Measurements from ENCODE around the gene MRPL38. TPM values are rescaled to one million over a fixed set of nuclear protein-coding genes. Genes with fewer than 3 reads are reported as not detected.

Gene MRPL38
- polyA plus RNA-seq, 1 of the 3 experiments (the other 2 are of a cell fraction): 93.9 TPM

DNA sequence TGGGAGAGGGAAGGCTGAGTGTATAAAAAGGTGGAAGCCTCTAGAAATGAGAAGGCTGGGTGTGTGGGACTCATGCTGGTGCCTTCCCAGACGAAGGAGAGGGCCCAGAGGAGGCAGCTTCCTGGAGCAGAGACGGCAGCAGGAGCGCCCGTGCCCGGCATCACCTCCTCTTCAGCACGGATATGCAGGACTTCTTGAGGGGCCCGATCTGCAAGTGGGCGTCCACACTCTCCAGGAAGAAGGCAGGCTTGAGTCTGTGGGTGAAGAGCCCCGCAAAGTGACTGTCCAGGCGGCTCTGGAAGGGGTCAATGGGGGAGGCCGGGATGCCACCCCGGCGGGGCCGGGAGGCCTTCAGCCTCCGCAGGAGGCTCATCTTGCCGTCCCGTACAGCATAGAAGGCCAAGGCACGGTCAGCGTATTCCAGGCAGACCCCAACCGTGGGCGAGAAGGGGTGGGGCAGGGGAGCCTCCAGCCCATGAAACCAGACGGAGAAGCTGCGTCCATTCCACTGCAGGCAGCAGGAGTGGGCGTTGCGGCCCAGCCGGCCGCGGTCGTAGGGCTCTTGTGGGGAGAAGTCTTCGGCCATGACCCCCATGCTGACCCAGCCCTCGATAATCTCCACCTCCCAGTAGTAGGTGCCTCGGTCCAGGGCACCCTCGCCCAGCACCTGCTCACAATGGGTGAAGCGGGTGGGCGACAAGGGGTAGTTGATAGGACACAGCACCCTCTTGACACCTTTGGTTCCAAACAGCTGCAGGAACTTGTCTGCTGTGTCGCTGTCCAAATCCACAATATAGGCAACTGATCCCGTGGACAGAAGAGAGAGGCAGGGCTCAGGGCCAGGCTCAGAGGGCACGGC lies 30.1 kb downstream of the MRPL38 start:
- Histone ChIP-seq H3K36me3 (replicated peaks in 1 of 2; ENCODE audit: control insufficient read depth in 1 of 2, insufficient read depth in 2 of 2, low read length in 1 of 2) (no peaks in the 10 kb centered on the region), H3F3A (replicated peaks; ENCODE audit: insufficient read depth) (peaks cover 28% of the 10 kb centered on the region), H3K27ac (ENCODE audit: low read depth in 2 of 2, low read length in 1 of 2) (no peak overlapping the region), H3K27me3 (ENCODE audit: insufficient read depth) (no peaks in the 10 kb centered on the region), H3K9me2 (no peaks in the 10 kb centered on the region), H3K4me1 (ENCODE audit: control insufficient read depth in 1 of 2, insufficient read depth in 2 of 2, low read depth in 1 of 2, low read length in 1 of 2) (peaks cover 32 to 36% of the 10 kb centered on the region in 2 experiments; a peak in 3 of 4 replicates), H2AFZ (ENCODE audit: low read depth) (no peak overlapping the region), H3K9ac (no peak overlapping the region), H3K79me2 (ENCODE audit: insufficient read depth) (no peaks in the 10 kb centered on the region), H4K20me1 (ENCODE audit: insufficient read depth) (no peaks in the 10 kb centered on the region; the same call in 1 of the 2 replicates), H3K9me3 (no peaks in the 10 kb centered on the region), H3K4me2 (0 out of 2 replicates have a peak overlapping the region, but pooled peaks have one; percentile 76), H3K4me3 (ENCODE audit: low read depth in 2 of 2, low read length in 1 of 2) (no peak overlapping the region)
- ChIA-PET POLR2A (interaction anchor here (1.2 to 1.6 kb wide), 3 partner anchors 17 to 95 kb away, joined by 3 to 5 read pairs (median 3); no protein-coding TSS in a partner anchor), CTCF (interaction anchor here (1.5 to 15.4 kb wide), 12 partner anchors 13 to 131 kb away, joined by 3 to 214 read pairs (median 6); partner anchors contain the start of genes CDK3, MRPL38, TRIM65 and WBP2)
- 97% methylated on average over 37 of the region's 38 CpGs for WGBS (ENCODE audit: low lambda C conversion rate)
- DNase-seq: peak; percentile 41
- TF ChIP-seq GATA2 (CRISPR knock-in tag; IDR thresholded peaks at IDR 0.05): no peak
- TF ChIP-seq, protein P1, sequence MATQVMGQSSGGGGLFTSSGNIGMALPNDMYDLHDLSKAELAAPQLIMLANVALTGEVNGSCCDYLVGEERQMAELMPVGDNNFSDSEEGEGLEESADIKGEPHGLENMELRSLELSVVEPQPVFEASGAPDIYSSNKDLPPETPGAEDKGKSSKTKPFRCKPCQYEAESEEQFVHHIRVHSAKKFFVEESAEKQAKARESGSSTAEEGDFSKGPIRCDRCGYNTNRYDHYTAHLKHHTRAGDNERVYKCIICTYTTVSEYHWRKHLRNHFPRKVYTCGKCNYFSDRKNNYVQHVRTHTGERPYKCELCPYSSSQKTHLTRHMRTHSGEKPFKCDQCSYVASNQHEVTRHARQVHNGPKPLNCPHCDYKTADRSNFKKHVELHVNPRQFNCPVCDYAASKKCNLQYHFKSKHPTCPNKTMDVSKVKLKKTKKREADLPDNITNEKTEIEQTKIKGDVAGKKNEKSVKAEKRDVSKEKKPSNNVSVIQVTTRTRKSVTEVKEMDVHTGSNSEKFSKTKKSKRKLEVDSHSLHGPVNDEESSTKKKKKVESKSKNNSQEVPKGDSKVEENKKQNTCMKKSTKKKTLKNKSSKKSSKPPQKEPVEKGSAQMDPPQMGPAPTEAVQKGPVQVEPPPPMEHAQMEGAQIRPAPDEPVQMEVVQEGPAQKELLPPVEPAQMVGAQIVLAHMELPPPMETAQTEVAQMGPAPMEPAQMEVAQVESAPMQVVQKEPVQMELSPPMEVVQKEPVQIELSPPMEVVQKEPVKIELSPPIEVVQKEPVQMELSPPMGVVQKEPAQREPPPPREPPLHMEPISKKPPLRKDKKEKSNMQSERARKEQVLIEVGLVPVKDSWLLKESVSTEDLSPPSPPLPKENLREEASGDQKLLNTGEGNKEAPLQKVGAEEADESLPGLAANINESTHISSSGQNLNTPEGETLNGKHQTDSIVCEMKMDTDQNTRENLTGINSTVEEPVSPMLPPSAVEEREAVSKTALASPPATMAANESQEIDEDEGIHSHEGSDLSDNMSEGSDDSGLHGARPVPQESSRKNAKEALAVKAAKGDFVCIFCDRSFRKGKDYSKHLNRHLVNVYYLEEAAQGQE (IDR thresholded peaks at IDR 0.05; ENCODE audit: low read depth, low read length): peak; percentile 78
- TF ChIP-seq NFIC (IDR thresholded peaks at IDR 0.05; ENCODE audit: borderline replicate concordance): no peak

DNA sequence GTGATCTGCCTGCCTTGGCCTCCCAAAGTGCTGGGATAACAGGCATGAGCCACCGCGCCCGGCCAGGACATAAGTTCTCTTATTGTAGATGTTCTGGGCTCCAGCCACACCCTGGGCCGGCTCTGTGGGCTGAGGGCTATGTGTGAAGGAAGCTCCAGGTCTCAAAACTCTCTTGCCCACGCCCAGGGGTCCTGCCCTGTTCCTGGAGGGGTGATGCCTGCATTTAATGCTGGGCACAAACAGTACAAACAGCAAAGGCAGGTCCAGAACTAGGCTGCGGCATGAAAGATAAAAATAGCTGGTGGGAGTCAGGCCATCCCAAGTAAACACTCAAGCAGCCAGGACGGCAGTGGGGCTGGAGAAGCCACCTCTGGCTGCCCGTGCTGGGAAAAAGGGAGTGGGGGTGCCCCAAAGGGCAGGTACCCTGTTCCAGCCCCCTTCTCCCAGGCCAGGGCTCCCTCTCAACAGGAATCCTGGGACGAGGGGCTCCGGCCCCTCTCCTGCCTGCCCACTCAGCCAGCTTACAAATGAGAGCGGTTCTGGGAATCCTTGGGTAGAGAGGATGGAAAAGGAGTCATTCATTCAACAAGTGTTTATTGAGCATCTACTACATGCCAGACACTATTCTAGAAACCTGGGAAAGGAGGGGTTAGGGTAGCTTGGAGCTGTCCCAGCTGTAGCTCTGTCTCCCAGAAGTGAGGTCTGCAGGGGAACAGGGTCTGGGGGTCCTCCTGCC lies 30.9 kb downstream of the MRPL38 start:
- Histone ChIP-seq H3K4me2 (no peak overlapping the region), H3K9me2 (no peaks in the 10 kb centered on the region), H3K4me3 (ENCODE audit: low read depth in 2 of 2, low read length in 1 of 2) (no peak overlapping the region), H3K9ac (no peak overlapping the region), H3K27ac (ENCODE audit: low read depth in 2 of 2, low read length in 1 of 2) (no peak overlapping the region), H3K27me3 (ENCODE audit: insufficient read depth) (no peaks in the 10 kb centered on the region), H3K36me3 (replicated peaks in 1 of 2; ENCODE audit: control insufficient read depth in 1 of 2, insufficient read depth in 2 of 2, low read length in 1 of 2) (no peaks in the 10 kb centered on the region), H3K79me2 (ENCODE audit: insufficient read depth) (no peaks in the 10 kb centered on the region), H4K20me1 (ENCODE audit: insufficient read depth) (no peaks in the 10 kb centered on the region; the same call in 1 of the 2 replicates), H3K9me3 (no peaks in the 10 kb centered on the region), H3K4me1 (ENCODE audit: control insufficient read depth in 1 of 2, insufficient read depth in 2 of 2, low read depth in 1 of 2, low read length in 1 of 2) (peaks cover 32 to 36% of the 10 kb centered on the region in 2 experiments; a peak in 3 of 4 replicates), H2AFZ (ENCODE audit: low read depth) (no peak overlapping the region), H3F3A (replicated peaks; ENCODE audit: insufficient read depth) (peaks cover 21% of the 10 kb centered on the region)
- peak; percentile 32 for DNase-seq
- POLR2A ChIA-PET: interaction anchor here (1.6 kb wide), 2 partner anchors 22 to 105 kb away, joined by 5 read pairs; partner anchors contain the start of genes ACOX1 and TEN1
- CTCF ChIA-PET: interaction anchor here (0.7 to 15.4 kb wide), 10 partner anchors 13 to 131 kb away, joined by 3 to 214 read pairs (median 5); partner anchors contain the start of genes GALK1, TRIM65 and WBP2
- WGBS (ENCODE audit: low lambda C conversion rate): 91% methylated on average over 11 of the region's 11 CpGs
- no peak for TF ChIP-seq RCOR1 (IDR thresholded peaks at IDR 0.05; ENCODE audit: low read length)
- TF ChIP-seq, protein P2, sequence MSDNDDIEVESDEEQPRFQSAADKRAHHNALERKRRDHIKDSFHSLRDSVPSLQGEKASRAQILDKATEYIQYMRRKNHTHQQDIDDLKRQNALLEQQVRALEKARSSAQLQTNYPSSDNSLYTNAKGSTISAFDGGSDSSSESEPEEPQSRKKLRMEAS (IDR thresholded peaks at IDR 0.05; ENCODE audit: low read depth): no peak
- no peak for TF ChIP-seq TAF1 (IDR thresholded peaks at IDR 0.05; ENCODE audit: borderline replicate concordance, low read depth, low read length)
- no peak for TF ChIP-seq GATA2 (CRISPR knock-in tag; IDR thresholded peaks at IDR 0.05)
- TF ChIP-seq TCF12 (IDR thresholded peaks at IDR 0.05): no peak
- TF ChIP-seq, protein P3, sequence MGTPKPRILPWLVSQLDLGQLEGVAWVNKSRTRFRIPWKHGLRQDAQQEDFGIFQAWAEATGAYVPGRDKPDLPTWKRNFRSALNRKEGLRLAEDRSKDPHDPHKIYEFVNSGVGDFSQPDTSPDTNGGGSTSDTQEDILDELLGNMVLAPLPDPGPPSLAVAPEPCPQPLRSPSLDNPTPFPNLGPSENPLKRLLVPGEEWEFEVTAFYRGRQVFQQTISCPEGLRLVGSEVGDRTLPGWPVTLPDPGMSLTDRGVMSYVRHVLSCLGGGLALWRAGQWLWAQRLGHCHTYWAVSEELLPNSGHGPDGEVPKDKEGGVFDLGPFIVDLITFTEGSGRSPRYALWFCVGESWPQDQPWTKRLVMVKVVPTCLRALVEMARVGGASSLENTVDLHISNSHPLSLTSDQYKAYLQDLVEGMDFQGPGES (IDR thresholded peaks at IDR 0.05; ENCODE audit: low read depth, low read length): no peak
- no peak for TF ChIP-seq JUND (IDR thresholded peaks at IDR 0.05)
- no peak for TF ChIP-seq ELF1 (IDR thresholded peaks at IDR 0.05)
- no peak for TF ChIP-seq MXI1 (IDR thresholded peaks at IDR 0.05; ENCODE audit: low read depth, low read length)
- TF ChIP-seq, protein P4, sequence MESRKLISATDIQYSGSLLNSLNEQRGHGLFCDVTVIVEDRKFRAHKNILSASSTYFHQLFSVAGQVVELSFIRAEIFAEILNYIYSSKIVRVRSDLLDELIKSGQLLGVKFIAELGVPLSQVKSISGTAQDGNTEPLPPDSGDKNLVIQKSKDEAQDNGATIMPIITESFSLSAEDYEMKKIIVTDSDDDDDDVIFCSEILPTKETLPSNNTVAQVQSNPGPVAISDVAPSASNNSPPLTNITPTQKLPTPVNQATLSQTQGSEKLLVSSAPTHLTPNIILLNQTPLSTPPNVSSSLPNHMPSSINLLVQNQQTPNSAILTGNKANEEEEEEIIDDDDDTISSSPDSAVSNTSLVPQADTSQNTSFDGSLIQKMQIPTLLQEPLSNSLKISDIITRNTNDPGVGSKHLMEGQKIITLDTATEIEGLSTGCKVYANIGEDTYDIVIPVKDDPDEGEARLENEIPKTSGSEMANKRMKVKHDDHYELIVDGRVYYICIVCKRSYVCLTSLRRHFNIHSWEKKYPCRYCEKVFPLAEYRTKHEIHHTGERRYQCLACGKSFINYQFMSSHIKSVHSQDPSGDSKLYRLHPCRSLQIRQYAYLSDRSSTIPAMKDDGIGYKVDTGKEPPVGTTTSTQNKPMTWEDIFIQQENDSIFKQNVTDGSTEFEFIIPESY (IDR thresholded peaks at IDR 0.05; ENCODE audit: borderline replicate concordance, low read depth): no peak
- no peak for TF ChIP-seq SMC3 (IDR thresholded peaks at IDR 0.05; ENCODE audit: low read depth, low read length)
- no peak for TF ChIP-seq CHD2 (IDR thresholded peaks at IDR 0.05; ENCODE audit: low read length, partially characterized antibody)
- TF ChIP-seq, protein P5, sequence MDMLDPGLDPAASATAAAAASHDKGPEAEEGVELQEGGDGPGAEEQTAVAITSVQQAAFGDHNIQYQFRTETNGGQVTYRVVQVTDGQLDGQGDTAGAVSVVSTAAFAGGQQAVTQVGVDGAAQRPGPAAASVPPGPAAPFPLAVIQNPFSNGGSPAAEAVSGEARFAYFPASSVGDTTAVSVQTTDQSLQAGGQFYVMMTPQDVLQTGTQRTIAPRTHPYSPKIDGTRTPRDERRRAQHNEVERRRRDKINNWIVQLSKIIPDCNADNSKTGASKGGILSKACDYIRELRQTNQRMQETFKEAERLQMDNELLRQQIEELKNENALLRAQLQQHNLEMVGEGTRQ (IDR thresholded peaks at IDR 0.05; ENCODE audit: borderline replicate concordance, low read depth, low read length): no peak
- no peak for TF ChIP-seq FOXM1 (IDR thresholded peaks at IDR 0.05; ENCODE audit: low read depth)
